DMS153 (cell line): ENCODE data around the gene SH2D1B.
A peak's percentile ranks its signal among the peaks of the same experiment; 100 is the strongest.
"Not testable (repeated sequence)": the region's sequence is repeated elsewhere in the genome, so short reads cannot be mapped to it uniquely, and the experiment has no call there.

Source experiments
- DNase-seq: peaks from one replicate; lab custom pipeline; 2025; lab: John Stamatoyannopoulos, UW

Gene SH2D1B

DNA sequence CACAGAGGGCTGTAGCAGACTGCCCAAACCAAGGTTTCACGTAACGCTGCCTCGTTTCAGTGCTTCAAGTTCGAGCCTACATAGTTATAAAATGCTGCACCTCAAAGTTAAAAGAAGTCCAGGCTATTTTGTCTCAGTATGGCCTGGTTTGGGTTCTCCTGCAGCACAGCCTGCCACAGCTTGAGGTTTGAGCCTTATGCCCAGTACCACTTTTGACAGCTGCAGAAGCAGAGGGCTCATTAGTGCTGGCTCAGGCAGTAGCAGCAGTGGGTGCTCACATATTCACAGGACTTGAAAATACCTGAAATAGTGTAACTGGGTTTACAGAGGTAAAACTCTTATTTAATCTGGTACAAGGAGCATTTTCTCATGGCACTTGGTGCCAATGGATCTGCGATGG lies 50.6 kb downstream of the SH2D1B start:
- DNase-seq = no peak

GRCh38 chr1:162360874-162361260 lies 51.1 kb downstream of the SH2D1B start:
- no peak for DNase-seq

GRCh38 chr1:162360237-162360873 lies 51.6 kb downstream of the SH2D1B start:
- no peak for DNase-seq

DNA sequence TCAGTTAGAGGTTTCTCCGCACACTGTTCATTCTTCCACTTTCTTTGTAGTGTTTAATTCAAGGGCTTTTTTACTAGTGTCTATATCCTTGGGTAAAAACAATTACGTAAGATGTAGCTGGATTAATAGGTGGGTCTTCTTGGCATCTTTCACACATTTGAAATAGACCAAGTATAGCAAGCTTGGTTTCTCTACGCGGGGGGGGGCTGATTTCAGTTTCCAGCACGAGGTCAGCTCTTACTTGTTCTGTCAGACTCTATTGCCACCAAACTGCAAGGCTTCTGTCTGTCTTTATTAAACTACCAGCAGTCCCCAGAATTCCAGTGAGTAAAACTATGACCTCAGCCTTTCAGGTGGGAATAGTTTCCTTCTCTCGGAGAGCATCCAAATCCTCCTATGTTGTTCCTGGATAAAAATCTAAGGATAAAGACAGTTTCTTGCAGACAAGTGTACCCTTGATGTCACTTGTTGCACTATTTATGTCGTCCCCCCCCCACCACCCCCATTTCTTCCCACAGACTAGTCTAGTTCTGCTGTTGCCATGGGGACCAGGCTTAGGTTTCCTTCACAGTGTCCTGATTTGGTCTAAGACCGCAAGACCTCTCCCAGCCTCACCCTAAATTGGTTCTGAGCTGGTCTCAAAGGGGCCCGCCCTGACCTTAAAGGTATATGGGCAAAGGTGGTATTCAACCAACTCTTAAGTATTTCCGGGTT lies 52.3 kb downstream of the SH2D1B start:
- no peak for DNase-seq

GRCh38 chr1:162358928-162359327 lies 53.0 kb downstream of the SH2D1B start:
- DNase-seq = no peak

GRCh38 chr1:162357681-162358266 lies 54.2 kb downstream of the SH2D1B start:
- DNase-seq = no peak

- DNase-seq = no peak
Measured at GRCh38 chr1:162353702-162354101, 58.2 kb downstream of the SH2D1B start.

GRCh38 chr1:162353078-162353477 lies 58.9 kb downstream of the SH2D1B start:
- no peak for DNase-seq

- not testable (repeated sequence) for DNase-seq
Measured at GRCh38 chr1:162351874-162352273, 60.1 kb downstream of the SH2D1B start.

- no peak for DNase-seq
Measured at GRCh38 chr1:162351246-162351842, 60.6 kb downstream of the SH2D1B start.

DNA sequence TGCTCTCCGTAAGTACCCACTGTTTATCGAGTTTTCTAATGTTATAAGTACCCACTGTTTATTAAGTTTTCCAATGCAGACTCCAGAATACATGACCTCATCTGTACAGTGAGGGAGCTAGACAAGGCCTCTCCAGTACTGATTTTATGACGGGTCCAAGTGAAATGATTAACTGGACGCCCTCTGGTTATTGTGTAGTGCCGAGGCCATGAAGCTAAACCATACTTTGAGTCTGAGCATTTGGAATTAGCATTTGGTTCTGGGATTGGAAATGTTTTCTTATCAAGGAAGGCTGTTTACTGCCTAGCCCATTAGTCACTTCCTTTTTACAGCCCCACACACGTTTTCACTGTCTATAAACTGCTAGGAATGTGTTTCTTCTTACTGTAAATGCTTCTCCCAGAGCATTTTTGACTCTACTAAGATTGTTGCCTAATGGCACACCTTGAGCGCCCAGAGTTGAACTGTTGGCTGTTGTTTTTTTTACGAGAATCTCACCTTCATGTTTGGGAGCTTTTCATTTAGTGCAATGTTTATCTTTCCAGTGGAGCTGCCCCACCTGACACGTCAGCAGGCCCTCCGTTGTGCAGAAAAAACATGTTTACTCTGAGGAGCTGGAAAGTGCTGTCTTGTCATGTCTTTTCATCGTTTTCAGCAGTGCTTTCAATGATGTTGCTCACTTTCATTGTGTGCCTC lies 62.2 kb downstream of the SH2D1B start:
- DNase-seq = peak; percentile 73

DNA sequence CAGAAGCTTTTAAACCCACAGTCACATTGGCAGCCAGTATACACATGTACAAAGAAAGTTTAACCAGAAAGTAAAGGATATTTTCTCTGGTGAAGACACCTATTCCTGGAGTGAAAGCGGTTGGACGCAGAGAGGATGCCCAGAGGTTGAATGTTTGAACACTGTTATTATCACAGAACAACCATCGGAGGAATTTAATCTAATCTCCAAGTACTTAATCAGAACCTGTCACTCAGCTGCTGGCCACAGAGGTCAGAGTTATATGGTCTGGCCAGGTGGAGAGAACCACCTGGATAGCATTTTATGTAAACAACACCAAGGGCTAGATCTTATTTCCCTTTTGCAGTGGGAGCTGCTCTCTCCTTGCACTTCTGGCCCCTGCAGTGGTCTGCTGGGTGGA lies 64.7 kb downstream of the SH2D1B start:
- DNase-seq = no peak
